Suprapubic skin (tissue), 4 donors: ENCODE results near the gene PTPRD.

Experiments
- EP300 ChIP-seq: sonication (generic); formaldehyde crosslinking; IDR thresholded peaks from one replicate; pipeline ENCODE4 v1.6.1; 2017; ENCODE audit warnings: antibody characterized with exemption
- POLR2A ChIP-seq, 2 donors: fragments of 450-650 bp; IDR thresholded peaks; one replicate each; pipeline ENCODE4 v1.6.1; 2017; ENCODE audit warnings: antibody characterized with exemption in 2 of 2, mild to moderate bottlenecking in 2 of 2, moderate library complexity in 2 of 2
- POLR2AphosphoS5 ChIP-seq, 3 donors: sonication (generic); formaldehyde crosslinking; IDR thresholded peaks; one replicate each; pipeline ENCODE4 v1.6.1; 2017; ENCODE audit warnings: antibody characterized with exemption in 3 of 3
- TF ChIP-seq, protein P1 (sequence below), 2 donors: fragments of 200-600 bp in 1 of 2; fragments of 450-650 bp in 1 of 2; sonication (generic) in 1 of 2; IDR thresholded peaks; one replicate each; pipeline ENCODE4 v1.5.1; 2016 to 2019; ENCODE audit warnings: antibody characterized with exemption in 2 of 2, mild to moderate bottlenecking in 1 of 2, moderate library complexity in 1 of 2

DNA sequence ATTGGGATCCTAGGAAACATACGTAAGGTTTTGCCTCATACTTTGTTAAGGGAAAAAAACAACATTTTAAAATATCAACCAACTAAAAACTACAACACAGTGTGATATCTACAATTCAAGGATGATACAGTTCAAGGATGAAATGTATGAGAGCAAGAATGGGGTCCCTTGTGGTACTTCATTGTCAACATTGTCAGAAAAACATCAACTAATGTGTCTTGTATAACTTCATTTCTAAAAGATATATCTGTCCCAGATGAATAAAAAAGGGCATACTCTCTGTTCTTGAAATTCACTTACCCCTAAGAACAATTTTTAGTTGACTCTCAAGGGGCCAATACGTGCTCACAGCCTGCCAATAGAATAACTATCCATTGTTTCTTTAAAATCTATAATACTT, 1250.5 kb downstream of the PTPRD start:
- TF ChIP-seq, protein P1, sequence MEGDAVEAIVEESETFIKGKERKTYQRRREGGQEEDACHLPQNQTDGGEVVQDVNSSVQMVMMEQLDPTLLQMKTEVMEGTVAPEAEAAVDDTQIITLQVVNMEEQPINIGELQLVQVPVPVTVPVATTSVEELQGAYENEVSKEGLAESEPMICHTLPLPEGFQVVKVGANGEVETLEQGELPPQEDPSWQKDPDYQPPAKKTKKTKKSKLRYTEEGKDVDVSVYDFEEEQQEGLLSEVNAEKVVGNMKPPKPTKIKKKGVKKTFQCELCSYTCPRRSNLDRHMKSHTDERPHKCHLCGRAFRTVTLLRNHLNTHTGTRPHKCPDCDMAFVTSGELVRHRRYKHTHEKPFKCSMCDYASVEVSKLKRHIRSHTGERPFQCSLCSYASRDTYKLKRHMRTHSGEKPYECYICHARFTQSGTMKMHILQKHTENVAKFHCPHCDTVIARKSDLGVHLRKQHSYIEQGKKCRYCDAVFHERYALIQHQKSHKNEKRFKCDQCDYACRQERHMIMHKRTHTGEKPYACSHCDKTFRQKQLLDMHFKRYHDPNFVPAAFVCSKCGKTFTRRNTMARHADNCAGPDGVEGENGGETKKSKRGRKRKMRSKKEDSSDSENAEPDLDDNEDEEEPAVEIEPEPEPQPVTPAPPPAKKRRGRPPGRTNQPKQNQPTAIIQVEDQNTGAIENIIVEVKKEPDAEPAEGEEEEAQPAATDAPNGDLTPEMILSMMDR (IDR thresholded peaks at IDR 0.05): no peak
- no peak for TF ChIP-seq EP300
- TF ChIP-seq POLR2A (IDR thresholded peaks at IDR 0.05): no peak
- no peak for TF ChIP-seq POLR2AphosphoS5 (IDR thresholded peaks at IDR 0.05)
